ENCODE results near the gene SLC25A20.

The SLC25A20 gene

GRCh38 chr3:48897460-48898376 is 964 bp downstream of the SLC25A20 start:
- Histone ChIP-seq H3K9ac (ENCODE audit: low read depth in 1 of 2, low read length in 2 of 2) (peak overlapping the region; percentile 78 to 82), H3K27me3 (ENCODE audit: control insufficient read depth in 2 of 2, insufficient read depth in 2 of 2, low read length in 2 of 2) (no peaks in the 10 kb centered on the region), H3K4me1 (ENCODE audit: control insufficient read depth in 2 of 2, insufficient read depth in 2 of 2, low read length in 2 of 2) (peaks cover 13 to 16% of the 10 kb centered on the region in 2 donors), H3K4me3 (ENCODE audit: low read length in 2 of 2) (peak overlapping the region; percentile 82 to 95), H3K36me3 (ENCODE audit: control insufficient read depth in 2 of 2, insufficient read depth in 2 of 2, low read length in 2 of 2) (no peaks in the 10 kb centered on the region), H3K27ac (ENCODE audit: low read depth in 2 of 2, low read length in 2 of 2) (peak overlapping the region; percentile 78 to 86), H3K9me3 (ENCODE audit: control insufficient read depth in 2 of 2, low read length in 2 of 2) (no peaks in the 10 kb centered on the region)

GRCh38 chr3:48896936-48897335 is 1.7 kb downstream of the SLC25A20 start:
- H3K4me3 ChIP-seq (ENCODE audit: low read length in 2 of 2), result peak overlapping the region in 1 of 2 donors; percentile 23
- H3K9me3 ChIP-seq (ENCODE audit: control insufficient read depth in 2 of 2, low read length in 2 of 2), result no peaks in the 10 kb centered on the region
- H3K36me3 ChIP-seq (ENCODE audit: control insufficient read depth in 2 of 2, insufficient read depth in 2 of 2, low read length in 2 of 2), result peaks cover 0 to 2% of the 10 kb centered on the region in 2 donors
- no peak overlapping the region for H3K9ac ChIP-seq (ENCODE audit: low read depth in 1 of 2, low read length in 2 of 2)
- H3K27ac ChIP-seq (ENCODE audit: low read depth in 2 of 2, low read length in 2 of 2), result no peak overlapping the region
- no peaks in the 10 kb centered on the region for H3K27me3 ChIP-seq (ENCODE audit: control insufficient read depth in 2 of 2, insufficient read depth in 2 of 2, low read length in 2 of 2)
- peaks cover 13 to 16% of the 10 kb centered on the region in 2 donors for H3K4me1 ChIP-seq (ENCODE audit: control insufficient read depth in 2 of 2, insufficient read depth in 2 of 2, low read length in 2 of 2)

GRCh38 chr3:48894516-48894915 is 4.2 kb downstream of the SLC25A20 start:
- H3K9ac ChIP-seq (ENCODE audit: low read depth in 1 of 2, low read length in 2 of 2), result no peak overlapping the region
- H3K27me3 ChIP-seq (ENCODE audit: control insufficient read depth in 2 of 2, insufficient read depth in 2 of 2, low read length in 2 of 2), result no peaks in the 10 kb centered on the region
- H3K9me3 ChIP-seq (ENCODE audit: control insufficient read depth in 2 of 2, low read length in 2 of 2), result no peaks in the 10 kb centered on the region
- H3K27ac ChIP-seq (ENCODE audit: low read depth in 2 of 2, low read length in 2 of 2), result no peak overlapping the region
- H3K4me3 ChIP-seq (ENCODE audit: low read length in 2 of 2), result no peak overlapping the region
- H3K4me1 ChIP-seq (ENCODE audit: control insufficient read depth in 2 of 2, insufficient read depth in 2 of 2, low read length in 2 of 2), result peaks cover 13 to 16% of the 10 kb centered on the region in 2 donors
- H3K36me3 ChIP-seq (ENCODE audit: control insufficient read depth in 2 of 2, insufficient read depth in 2 of 2, low read length in 2 of 2), result peaks cover 0 to 8% of the 10 kb centered on the region in 2 donors

GRCh38 chr3:48891606-48892005 is 7.1 kb downstream of the SLC25A20 start:
- Histone ChIP-seq H3K4me3 (ENCODE audit: low read length in 2 of 2) (no peak overlapping the region), H3K36me3 (ENCODE audit: control insufficient read depth in 2 of 2, insufficient read depth in 2 of 2, low read length in 2 of 2) (peaks cover 0 to 15% of the 10 kb centered on the region in 2 donors), H3K27me3 (ENCODE audit: control insufficient read depth in 2 of 2, insufficient read depth in 2 of 2, low read length in 2 of 2) (no peaks in the 10 kb centered on the region), H3K9ac (ENCODE audit: low read depth in 1 of 2, low read length in 2 of 2) (no peak overlapping the region), H3K9me3 (ENCODE audit: control insufficient read depth in 2 of 2, low read length in 2 of 2) (no peaks in the 10 kb centered on the region), H3K4me1 (ENCODE audit: control insufficient read depth in 2 of 2, insufficient read depth in 2 of 2, low read length in 2 of 2) (peaks cover 0 to under 1% of the 10 kb centered on the region in 2 donors), H3K27ac (ENCODE audit: low read depth in 2 of 2, low read length in 2 of 2) (no peak overlapping the region)

- Histone ChIP-seq H3K9me3 (ENCODE audit: control insufficient read depth in 2 of 2, low read length in 2 of 2) (no peaks in the 10 kb centered on the region), H3K9ac (ENCODE audit: low read depth in 1 of 2, low read length in 2 of 2) (no peak overlapping the region), H3K27me3 (ENCODE audit: control insufficient read depth in 2 of 2, insufficient read depth in 2 of 2, low read length in 2 of 2) (no peaks in the 10 kb centered on the region), H3K36me3 (ENCODE audit: control insufficient read depth in 2 of 2, insufficient read depth in 2 of 2, low read length in 2 of 2) (peaks cover 19 to 33% of the 10 kb centered on the region in 2 donors), H3K27ac (ENCODE audit: low read depth in 2 of 2, low read length in 2 of 2) (no peak overlapping the region), H3K4me1 (ENCODE audit: control insufficient read depth in 2 of 2, insufficient read depth in 2 of 2, low read length in 2 of 2) (no peaks in the 10 kb centered on the region), H3K4me3 (ENCODE audit: low read length in 2 of 2) (no peak overlapping the region)
Observed at GRCh38 chr3:48885753-48886152, 12.9 kb downstream of the SLC25A20 start.

GRCh38 chr3:48881652-48882114 is 17.0 kb downstream of the SLC25A20 start:
- no peak overlapping the region for H3K27ac ChIP-seq (ENCODE audit: low read depth in 2 of 2, low read length in 2 of 2)
- peaks cover 24 to 32% of the 10 kb centered on the region in 2 donors for H3K36me3 ChIP-seq (ENCODE audit: control insufficient read depth in 2 of 2, insufficient read depth in 2 of 2, low read length in 2 of 2)
- H3K4me3 ChIP-seq (ENCODE audit: low read length in 2 of 2), result no peak overlapping the region
- no peaks in the 10 kb centered on the region for H3K9me3 ChIP-seq (ENCODE audit: control insufficient read depth in 2 of 2, low read length in 2 of 2)
- H3K27me3 ChIP-seq (ENCODE audit: control insufficient read depth in 2 of 2, insufficient read depth in 2 of 2, low read length in 2 of 2), result no peaks in the 10 kb centered on the region
- H3K9ac ChIP-seq (ENCODE audit: low read depth in 1 of 2, low read length in 2 of 2), result no peak overlapping the region
- H3K4me1 ChIP-seq (ENCODE audit: control insufficient read depth in 2 of 2, insufficient read depth in 2 of 2, low read length in 2 of 2), result no peaks in the 10 kb centered on the region

- no peaks in the 10 kb centered on the region for H3K4me1 ChIP-seq (ENCODE audit: control insufficient read depth in 2 of 2, insufficient read depth in 2 of 2, low read length in 2 of 2)
- no peak overlapping the region for H3K4me3 ChIP-seq (ENCODE audit: low read length in 2 of 2)
- no peaks in the 10 kb centered on the region for H3K27me3 ChIP-seq (ENCODE audit: control insufficient read depth in 2 of 2, insufficient read depth in 2 of 2, low read length in 2 of 2)
- H3K9ac ChIP-seq (ENCODE audit: low read depth in 1 of 2, low read length in 2 of 2), result no peak overlapping the region
- no peak overlapping the region for H3K27ac ChIP-seq (ENCODE audit: low read depth in 2 of 2, low read length in 2 of 2)
- no peaks in the 10 kb centered on the region for H3K9me3 ChIP-seq (ENCODE audit: control insufficient read depth in 2 of 2, low read length in 2 of 2)
- H3K36me3 ChIP-seq (ENCODE audit: control insufficient read depth in 2 of 2, insufficient read depth in 2 of 2, low read length in 2 of 2), result peaks cover 24 to 32% of the 10 kb centered on the region in 2 donors
Observed at GRCh38 chr3:48881006-48881405, 17.7 kb downstream of the SLC25A20 start.

- no peak overlapping the region for H3K9ac ChIP-seq (ENCODE audit: low read depth in 1 of 2, low read length in 2 of 2)
- no peaks in the 10 kb centered on the region for H3K9me3 ChIP-seq (ENCODE audit: control insufficient read depth in 2 of 2, low read length in 2 of 2)
- peaks cover 21 to 28% of the 10 kb centered on the region in 2 donors for H3K36me3 ChIP-seq (ENCODE audit: control insufficient read depth in 2 of 2, insufficient read depth in 2 of 2, low read length in 2 of 2)
- no peaks in the 10 kb centered on the region for H3K4me1 ChIP-seq (ENCODE audit: control insufficient read depth in 2 of 2, insufficient read depth in 2 of 2, low read length in 2 of 2)
- no peaks in the 10 kb centered on the region for H3K27me3 ChIP-seq (ENCODE audit: control insufficient read depth in 2 of 2, insufficient read depth in 2 of 2, low read length in 2 of 2)
- H3K4me3 ChIP-seq (ENCODE audit: low read length in 2 of 2), result no peak overlapping the region
- H3K27ac ChIP-seq (ENCODE audit: low read depth in 2 of 2, low read length in 2 of 2), result no peak overlapping the region
Observed at GRCh38 chr3:48879994-48880377, 18.7 kb downstream of the SLC25A20 start.

GRCh38 chr3:48879307-48879993 is 19.2 kb downstream of the SLC25A20 start:
- Histone ChIP-seq H3K4me3 (ENCODE audit: low read length in 2 of 2) (no peak overlapping the region), H3K4me1 (ENCODE audit: control insufficient read depth in 2 of 2, insufficient read depth in 2 of 2, low read length in 2 of 2) (no peaks in the 10 kb centered on the region), H3K9me3 (ENCODE audit: control insufficient read depth in 2 of 2, low read length in 2 of 2) (no peaks in the 10 kb centered on the region), H3K27me3 (ENCODE audit: control insufficient read depth in 2 of 2, insufficient read depth in 2 of 2, low read length in 2 of 2) (no peaks in the 10 kb centered on the region), H3K36me3 (ENCODE audit: control insufficient read depth in 2 of 2, insufficient read depth in 2 of 2, low read length in 2 of 2) (peaks cover 20 to 25% of the 10 kb centered on the region in 2 donors), H3K9ac (ENCODE audit: low read depth in 1 of 2, low read length in 2 of 2) (no peak overlapping the region), H3K27ac (ENCODE audit: low read depth in 2 of 2, low read length in 2 of 2) (no peak overlapping the region)

GRCh38 chr3:48877671-48878070 is 21.0 kb downstream of the SLC25A20 start:
- Histone ChIP-seq H3K4me3 (ENCODE audit: low read length in 2 of 2) (no peak overlapping the region), H3K9me3 (ENCODE audit: control insufficient read depth in 2 of 2, low read length in 2 of 2) (no peaks in the 10 kb centered on the region), H3K36me3 (ENCODE audit: control insufficient read depth in 2 of 2, insufficient read depth in 2 of 2, low read length in 2 of 2) (peaks cover 15 to 20% of the 10 kb centered on the region in 2 donors), H3K27ac (ENCODE audit: low read depth in 2 of 2, low read length in 2 of 2) (no peak overlapping the region), H3K27me3 (ENCODE audit: control insufficient read depth in 2 of 2, insufficient read depth in 2 of 2, low read length in 2 of 2) (no peaks in the 10 kb centered on the region), H3K9ac (ENCODE audit: low read depth in 1 of 2, low read length in 2 of 2) (no peak overlapping the region), H3K4me1 (ENCODE audit: control insufficient read depth in 2 of 2, insufficient read depth in 2 of 2, low read length in 2 of 2) (no peaks in the 10 kb centered on the region)
